SK-N-SH treated with all-trans-retinoic acid at 6 μM for 48 hours (cell line): ENCODE results near the gene TTLL10.

ENCODE experiments used
- CREB5 ChIP-seq: fragments of 250-450 bp; sonication (Bioruptor Pico); IDR thresholded peaks from 2 replicates; pipeline ENCODE4 v1.5.1; 2020; ENCODE audit warnings: low read depth, mild to moderate bottlenecking, moderate library complexity
- CSDC2 ChIP-seq: fragments of 250-450 bp; sonication (Bioruptor Pico); IDR thresholded peaks from 2 replicates; pipeline ENCODE4 v1.5.0; 2020; ENCODE audit warnings: mild to moderate bottlenecking, moderate library complexity
- PATZ1 ChIP-seq: fragments of 250-450 bp; sonication (Bioruptor Pico); IDR thresholded peaks from 2 replicates; pipeline ENCODE4 v1.8.0; 2020; ENCODE audit warnings: mild to moderate bottlenecking, moderate library complexity, borderline replicate concordance
- SNAI2 ChIP-seq: fragments of 250-450 bp; sonication (Bioruptor Pico); IDR thresholded peaks from 2 replicates; pipeline ENCODE4 v1.5.0; 2020; ENCODE audit warnings: mild to moderate bottlenecking, moderate library complexity
- ZNF565 ChIP-seq: fragments of 450-650 bp; formaldehyde crosslinking; conservative IDR thresholded peaks from 2 replicates; pipeline ENCODE4 v1.5.0; 2020; ENCODE audit warnings: low read depth, mild to moderate bottlenecking, moderate library complexity
- ZNF70 ChIP-seq: fragments of 450-650 bp; formaldehyde crosslinking; IDR thresholded peaks from 2 replicates; pipeline ENCODE4 v1.5.0; 2020; ENCODE audit warnings: mild to moderate bottlenecking, moderate library complexity
- ZNF8 ChIP-seq: fragments of 450-650 bp; formaldehyde crosslinking; IDR thresholded peaks from 2 replicates; pipeline ENCODE4 v1.5.0; 2020; ENCODE audit warnings: mild to moderate bottlenecking, moderate library complexity

GRCh38 chr1:1165485-1165884, 8.2 kb upstream of the TTLL10 start:
- TF ChIP-seq CSDC2 (CRISPR knock-in tag): no peak
- no peak for TF ChIP-seq SNAI2 (CRISPR knock-in tag)
- TF ChIP-seq ZNF70 (CRISPR knock-in tag): no peak
- TF ChIP-seq ZNF8 (CRISPR knock-in tag): no peak
- TF ChIP-seq CREB5 (CRISPR knock-in tag): no peak
- TF ChIP-seq PATZ1 (CRISPR knock-in tag): no peak
- TF ChIP-seq ZNF565: no peak
